VCaP (cell line): ENCODE data around the gene NXN.

ENCODE experiments used
- H3K27ac ChIP-seq: fragments of 450-650 bp; 2 replicates; pipeline ENCODE4 v1.5.1; 2017
- TF ChIP-seq, protein P1 (sequence below): fragments of 450-650 bp; conservative IDR thresholded peaks from 2 replicates; pipeline ENCODE4 v1.5.1; 2017; ENCODE audit warnings: mild to moderate bottlenecking, moderate library complexity

NXN gene

DNA sequence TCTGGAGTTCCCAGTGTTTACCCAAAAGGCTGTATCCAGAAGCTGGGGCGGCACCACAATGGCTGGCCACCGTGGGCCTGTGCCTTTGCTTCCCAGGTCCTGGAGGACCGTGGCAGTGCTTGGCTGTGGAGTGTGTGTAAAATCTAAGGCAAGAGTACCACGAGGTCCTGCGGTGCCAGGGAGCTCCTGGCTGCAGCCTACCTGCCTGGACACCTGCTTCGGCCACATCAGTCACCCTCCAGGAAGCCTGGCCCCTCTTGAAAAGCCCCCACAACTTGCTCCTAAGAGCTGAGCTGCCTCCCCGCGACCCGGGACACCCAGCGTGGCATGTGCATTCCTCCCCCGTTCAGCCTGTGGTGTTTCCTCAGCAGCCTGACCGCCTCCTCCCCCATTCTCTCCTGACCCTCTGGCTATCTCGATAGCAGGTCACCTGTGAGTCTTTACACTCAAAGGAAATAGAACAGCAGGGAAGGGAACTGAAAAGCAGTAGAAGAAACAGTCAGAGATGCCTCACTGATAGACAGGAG, 25.3 kb upstream of the NXN start:
- TF ChIP-seq, protein P1, sequence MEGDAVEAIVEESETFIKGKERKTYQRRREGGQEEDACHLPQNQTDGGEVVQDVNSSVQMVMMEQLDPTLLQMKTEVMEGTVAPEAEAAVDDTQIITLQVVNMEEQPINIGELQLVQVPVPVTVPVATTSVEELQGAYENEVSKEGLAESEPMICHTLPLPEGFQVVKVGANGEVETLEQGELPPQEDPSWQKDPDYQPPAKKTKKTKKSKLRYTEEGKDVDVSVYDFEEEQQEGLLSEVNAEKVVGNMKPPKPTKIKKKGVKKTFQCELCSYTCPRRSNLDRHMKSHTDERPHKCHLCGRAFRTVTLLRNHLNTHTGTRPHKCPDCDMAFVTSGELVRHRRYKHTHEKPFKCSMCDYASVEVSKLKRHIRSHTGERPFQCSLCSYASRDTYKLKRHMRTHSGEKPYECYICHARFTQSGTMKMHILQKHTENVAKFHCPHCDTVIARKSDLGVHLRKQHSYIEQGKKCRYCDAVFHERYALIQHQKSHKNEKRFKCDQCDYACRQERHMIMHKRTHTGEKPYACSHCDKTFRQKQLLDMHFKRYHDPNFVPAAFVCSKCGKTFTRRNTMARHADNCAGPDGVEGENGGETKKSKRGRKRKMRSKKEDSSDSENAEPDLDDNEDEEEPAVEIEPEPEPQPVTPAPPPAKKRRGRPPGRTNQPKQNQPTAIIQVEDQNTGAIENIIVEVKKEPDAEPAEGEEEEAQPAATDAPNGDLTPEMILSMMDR, result no peak
- peak overlapping the region; percentile 100 for H3K27ac ChIP-seq

DNA sequence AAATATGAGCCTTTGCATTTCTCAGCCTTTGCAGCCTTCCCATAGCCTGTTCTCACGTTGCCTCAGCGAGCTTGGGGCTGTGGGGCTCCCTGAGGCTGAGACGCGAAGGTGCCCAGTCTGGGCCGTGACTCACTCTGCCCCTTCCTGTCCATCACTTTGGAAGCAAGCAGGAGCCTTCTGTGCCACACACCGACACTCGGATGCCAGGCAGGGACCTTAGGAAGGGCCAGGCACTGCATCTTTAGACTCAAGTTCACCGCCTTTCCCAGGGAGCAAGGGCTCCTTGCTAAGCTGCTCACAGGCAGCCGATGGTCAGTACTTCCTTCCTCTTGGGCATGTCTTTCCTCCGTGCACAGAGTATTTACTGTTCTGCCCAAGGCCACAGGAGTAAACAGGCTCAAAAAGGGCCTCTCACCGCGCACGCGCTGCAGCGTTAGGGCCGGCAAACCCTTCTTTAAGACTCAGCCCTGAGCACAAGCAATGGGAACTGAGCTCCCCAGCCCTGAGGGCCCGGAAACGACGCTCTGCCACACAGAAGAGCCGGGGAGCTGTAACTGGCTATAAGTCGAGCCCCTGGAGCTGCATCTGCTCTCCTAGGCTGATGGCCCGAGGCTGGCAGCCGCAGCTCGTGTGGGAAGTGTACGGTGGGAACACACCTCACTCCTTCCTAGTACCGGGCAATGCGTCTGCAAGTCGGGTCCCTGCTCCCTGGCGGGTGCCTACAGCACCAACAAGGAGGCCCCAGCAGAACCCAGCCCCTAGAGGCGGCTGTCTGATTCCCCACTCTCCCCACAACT, 24.6 kb upstream of the NXN start:
- TF ChIP-seq, protein P1, result no peak
- peak overlapping the region; percentile 100 for H3K27ac ChIP-seq

DNA sequence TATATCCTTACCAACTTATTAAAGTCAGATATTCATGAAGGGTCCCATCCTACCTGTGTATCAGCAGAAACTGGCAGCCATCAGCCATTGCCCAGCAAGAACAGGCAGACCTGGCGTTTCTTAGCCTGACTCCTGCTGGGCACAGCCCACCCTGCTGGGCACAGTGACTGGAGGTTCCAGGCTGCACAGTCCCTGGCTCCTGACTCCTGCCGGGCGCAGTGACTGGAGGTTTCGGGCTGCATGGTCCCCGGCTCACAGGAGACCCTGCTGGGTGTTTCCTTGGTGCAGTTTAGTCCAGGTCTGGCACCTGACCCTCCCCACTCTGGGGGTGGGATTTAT, 24.0 kb upstream of the NXN start:
- TF ChIP-seq, protein P1, result no peak
- peak overlapping the region; percentile 100 for H3K27ac ChIP-seq

DNA sequence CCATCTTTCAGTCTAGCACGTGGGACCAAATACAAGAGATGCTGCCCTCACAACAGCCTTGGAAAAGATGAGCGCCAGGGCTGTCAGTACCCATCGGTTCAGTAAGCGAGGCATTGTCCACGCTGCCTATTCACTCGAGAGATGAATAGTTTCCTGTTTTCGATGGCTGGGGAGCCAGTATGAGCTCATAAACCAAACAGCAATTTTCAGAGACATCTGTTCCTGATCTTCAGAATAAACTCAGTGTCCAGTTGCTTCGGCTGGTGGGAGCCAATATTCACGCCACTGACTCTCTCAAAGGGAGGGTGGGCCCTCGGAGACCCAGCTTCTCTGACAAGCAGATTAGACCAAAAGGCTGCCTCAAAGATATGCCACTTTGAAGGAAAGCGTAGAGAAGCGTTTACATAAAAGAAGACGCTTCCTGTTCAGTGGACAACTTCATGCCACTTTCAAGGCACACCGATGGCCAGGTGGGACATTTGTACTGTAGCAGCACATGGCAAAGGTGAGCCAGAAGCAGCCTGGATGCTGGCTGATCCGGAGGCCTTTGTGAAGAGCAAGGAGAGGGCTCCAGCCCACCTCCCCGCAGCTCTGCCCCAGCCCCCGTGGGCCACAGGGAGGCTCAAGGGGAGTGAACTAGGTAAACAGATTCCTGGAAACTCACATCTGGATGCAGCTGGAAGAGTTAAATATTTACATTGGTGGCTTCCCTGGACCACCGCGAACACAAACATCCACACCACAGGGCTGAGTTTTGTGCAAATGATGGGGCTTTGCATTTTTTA, 23.4 kb upstream of the NXN start:
- TF ChIP-seq, protein P1, result no peak
- peak overlapping the region; percentile 100 for H3K27ac ChIP-seq

DNA sequence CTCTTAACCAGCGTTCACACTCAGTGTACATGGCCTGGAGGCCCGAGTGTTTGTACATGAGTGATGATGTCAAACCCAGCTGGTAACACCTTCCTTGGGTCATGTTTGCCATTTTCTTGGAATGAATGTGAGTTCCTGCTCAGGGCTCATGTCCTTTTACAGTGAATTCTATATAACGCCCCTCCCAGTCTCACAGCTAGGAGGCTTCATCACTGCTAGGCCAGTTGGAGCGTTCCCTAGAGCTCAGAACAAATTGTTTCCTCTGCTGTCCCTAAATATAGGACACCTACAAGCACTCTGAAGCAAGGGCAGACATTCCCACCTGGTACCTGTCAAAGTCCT, 22.8 kb upstream of the NXN start:
- peak overlapping the region; percentile 100 for H3K27ac ChIP-seq

DNA sequence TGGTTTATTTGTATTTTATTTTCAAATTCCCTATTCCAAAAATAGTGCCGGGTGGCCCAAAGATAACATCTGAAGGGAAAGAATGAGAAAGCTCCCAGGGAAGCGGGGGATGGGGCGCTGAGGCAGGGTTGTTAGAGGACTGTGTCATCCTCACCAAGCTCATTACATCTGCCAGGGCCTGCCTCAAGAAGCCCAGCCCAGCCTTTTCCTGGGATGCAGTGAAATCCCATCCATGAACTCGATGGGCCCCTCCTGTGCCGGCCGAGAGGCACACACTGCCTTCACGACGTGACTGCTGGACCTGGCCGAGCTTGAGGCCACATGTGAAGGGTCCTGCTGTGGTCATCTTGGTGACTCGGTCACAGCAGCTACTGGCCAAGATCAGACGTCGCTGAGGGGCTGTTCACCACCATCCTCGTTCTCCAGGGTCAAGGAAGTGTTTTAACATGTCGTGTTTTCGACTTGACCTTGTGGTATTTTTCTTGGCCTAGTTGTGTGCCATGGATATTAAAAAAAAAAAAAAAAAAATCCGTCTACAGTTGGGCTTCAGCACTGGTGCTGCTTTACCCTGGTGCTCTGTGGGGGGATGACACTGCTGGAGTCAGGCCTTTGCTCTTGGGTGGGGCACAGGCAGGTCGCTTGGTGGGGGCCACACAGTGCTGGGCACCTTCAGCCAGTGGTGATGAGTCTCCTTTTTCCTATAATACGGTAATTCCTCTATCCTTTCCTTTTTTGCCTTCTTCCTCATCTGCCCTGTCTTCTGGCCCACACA, 22.2 kb upstream of the NXN start:
- TF ChIP-seq, protein P1, result no peak
- H3K27ac ChIP-seq, result peak overlapping the region; percentile 100

More for the DNA sequence above, 22.8 kb upstream of the NXN start:
- TF ChIP-seq, protein P1, result no peak
